A549 (cell line): ENCODE data around the gene TCF4. TPM values are rescaled to one million over a fixed set of nuclear protein-coding genes. Genes with fewer than 3 reads are reported as not detected.

Experiments used
- ATAC-seq, 2 experiments: fragments of 200-7000 bp in 1 of 2; fragments of >200 bp in 1 of 2; cut with Nextera tagmentation in 1 of 2; cut with Tn5 transposase in 1 of 2; 3 replicates each; pipeline versions ENCODE4 v1.8.0 to v1.9.1; 2018 to 2020; ENCODE audit warnings: mild to moderate bottlenecking in 1 of 2, moderate library complexity in 1 of 2
- CTCF ChIA-PET: fragments of 300-600 bp; sonication (Branson Sonifier 250); formaldehyde crosslinking; extraction: SDS; loops from one replicate; lab custom pipeline; 2021; ENCODE audit warnings: antibody characterized with exemption, inconsistent platforms; lab: Yijun Ruan, JAX
- POLR2A ChIA-PET: fragments of 350-600 bp; formaldehyde crosslinking; extraction: SDS; loops from one replicate; lab custom pipeline; 2021; ENCODE audit warnings: antibody characterized with exemption, inconsistent platforms; lab: Yijun Ruan, JAX
- DNase-seq, 2 experiments: peaks; one replicate each; pipeline versions ENCODE4 v3.0.0 to v3.0.0-alpha.2; 2011 to 2016; ENCODE audit warnings: low read depth in 1 of 2, low spot score in 1 of 2
- FAIRE-seq: peaks from 2 replicates; lab custom pipeline; 2011; peaks lifted over from hg19 to GRCh38; lab: Jason Lieb, UNC
- H3K27ac ChIP-seq, 2 experiments: fragments of >200 bp; sonication (Bioruptor Twin); formaldehyde crosslinking; 3 replicates each; pipeline ENCODE4 v1.5.1; 2016 to 2017
- H3K4me1 ChIP-seq: fragments of >200 bp; sonication (Bioruptor Twin); formaldehyde crosslinking; 3 replicates; pipeline ENCODE4 v1.6.1; 2016
- H3K4me2 ChIP-seq: fragments of >200 bp; sonication (Bioruptor Twin); formaldehyde crosslinking; 3 replicates; pipeline ENCODE4 v1.6.1; 2016
- H3K4me3 ChIP-seq: fragments of >200 bp; sonication (Bioruptor Twin); formaldehyde crosslinking; 3 replicates; pipeline ENCODE4 v1.5.1; 2016
- H3K9me3 ChIP-seq: fragments of >200 bp; sonication (Bioruptor Twin); formaldehyde crosslinking; 3 replicates; pipeline ENCODE4 v1.6.1; 2016
- BHLHE40 ChIP-seq: IDR thresholded peaks from 2 replicates; pipeline ENCODE4 v1.6.1; 2012; ENCODE audit warnings: low read depth, low read length, inconsistent platforms
- CBX8 ChIP-seq: fragments of 200-600 bp; sonication (generic); IDR thresholded peaks from 2 replicates; pipeline ENCODE4 v1.6.1; 2016
- CEBPB ChIP-seq, 2 experiments: fragments of >200 bp in 1 of 2; sonication (Bioruptor Twin) in 1 of 2; formaldehyde crosslinking in 1 of 2; IDR thresholded peaks; 2 replicates each; pipeline ENCODE4 v1.6.1; 2012 to 2016
- CHD2 ChIP-seq: fragments of 150-350 bp; IDR thresholded peaks from 2 replicates; pipeline ENCODE4 v1.6.1; 2014; ENCODE audit warnings: low read length; ENCODE audit not compliant: partially characterized antibody
- CHD4 ChIP-seq: fragments of 200-600 bp; sonication (generic); IDR thresholded peaks from 2 replicates; pipeline ENCODE4 v1.6.1; 2016; ENCODE audit warnings: antibody characterized with exemption, mild to moderate bottlenecking, borderline replicate concordance
- EHF ChIP-seq: fragments of 250-450 bp; sonication (Bioruptor Pico); IDR thresholded peaks from 2 replicates; pipeline ENCODE4 v1.5.0; 2020; ENCODE audit warnings: mild to moderate bottlenecking
- EP300 ChIP-seq, 2 experiments: fragments of >200 bp; sonication (Bioruptor Twin); formaldehyde crosslinking; IDR thresholded peaks; 2 replicates in 1 of 2; 3 replicates in 1 of 2; pipeline ENCODE4 v1.6.1; 2016 to 2017
- FOSB ChIP-seq: fragments of 250-450 bp; sonication (Bioruptor Pico); IDR thresholded peaks from 2 replicates; pipeline ENCODE4 v1.5.0; 2020; ENCODE audit warnings: mild to moderate bottlenecking, moderate library complexity
- FOSL2 ChIP-seq, 2 experiments: fragments of 450-650 bp in 1 of 2; fragments of >200 bp in 1 of 2; sonication (Bioruptor Twin) in 1 of 2; formaldehyde crosslinking; IDR thresholded peaks; 2 replicates each; pipeline versions ENCODE4 v1.5.0 to v1.6.1; 2016 to 2020; ENCODE audit warnings: mild to moderate bottlenecking in 1 of 2, moderate library complexity in 1 of 2
- FOXS1 ChIP-seq: fragments of 250-450 bp; sonication (Bioruptor Pico); IDR thresholded peaks from 2 replicates; pipeline ENCODE4 v1.5.0; 2020; ENCODE audit warnings: mild to moderate bottlenecking, moderate library complexity
- GATA3 ChIP-seq: IDR thresholded peaks from 2 replicates; pipeline ENCODE4 v1.6.1; 2012; ENCODE audit warnings: borderline replicate concordance
- HOXB13 ChIP-seq: fragments of 250-450 bp; sonication (Bioruptor Pico); IDR thresholded peaks from 2 replicates; pipeline ENCODE4 v1.5.0; 2020; ENCODE audit warnings: low read depth, mild to moderate bottlenecking, moderate library complexity
- JUN ChIP-seq, 2 experiments: fragments of >200 bp; sonication (Bioruptor Twin); formaldehyde crosslinking; IDR thresholded peaks; 2 replicates in 1 of 2; 3 replicates in 1 of 2; pipeline ENCODE4 v1.6.1; 2016 to 2017
- JUNB ChIP-seq: fragments of >200 bp; sonication (Bioruptor Twin); formaldehyde crosslinking; IDR thresholded peaks from 2 replicates; pipeline ENCODE4 v1.6.1; 2016
- KDM5A ChIP-seq: fragments of 200-600 bp; sonication (generic); IDR thresholded peaks from 2 replicates; pipeline ENCODE4 v1.6.1; 2016; ENCODE audit warnings: antibody characterized with exemption, mild to moderate bottlenecking
- NFE2L2 ChIP-seq: fragments of 150-350 bp; conservative IDR thresholded peaks from 2 replicates; pipeline ENCODE4 v1.6.1; 2014; ENCODE audit warnings: low read length
- NR3C1 ChIP-seq: fragments of >200 bp; sonication (Bioruptor Twin); formaldehyde crosslinking; IDR thresholded peaks from 3 replicates; pipeline ENCODE4 v1.6.1; 2017
- POLR2AphosphoS2 ChIP-seq: conservative IDR thresholded peaks from 2 replicates; pipeline ENCODE4 v1.6.1; 2012; ENCODE audit warnings: low read length, improper control_type of control experiment, inconsistent platforms
- RARB ChIP-seq: fragments of 250-450 bp; sonication (Bioruptor Pico); IDR thresholded peaks from 2 replicates; pipeline ENCODE4 v1.8.0; 2021; ENCODE audit warnings: mild to moderate bottlenecking, moderate library complexity
- RCOR1 ChIP-seq: fragments of 150-350 bp; IDR thresholded peaks from 2 replicates; pipeline ENCODE4 v1.6.1; 2014; ENCODE audit warnings: antibody characterized with exemption, low read length, low read depth
- RFX5 ChIP-seq: fragments of 450-650 bp; IDR thresholded peaks from 2 replicates; pipeline ENCODE4 v1.7.1; 2014; ENCODE audit warnings: antibody characterized with exemption, mild to moderate bottlenecking, moderate library complexity
- RNF2 ChIP-seq: fragments of 200-600 bp; sonication (generic); IDR thresholded peaks from 2 replicates; pipeline ENCODE4 v1.6.1; 2016; ENCODE audit warnings: low read depth, mild to moderate bottlenecking, antibody characterized with exemption, moderate library complexity, borderline replicate concordance
- SMC3 ChIP-seq: fragments of >200 bp; sonication (Bioruptor Twin); formaldehyde crosslinking; IDR thresholded peaks from 3 replicates; pipeline ENCODE4 v1.6.1; 2018; ENCODE audit warnings: inconsistent platforms
- ZSCAN20 ChIP-seq: fragments of 250-450 bp; sonication (Bioruptor Pico); IDR thresholded peaks from 2 replicates; pipeline ENCODE4 v1.8.0; 2022; ENCODE audit warnings: mild to moderate bottlenecking, moderate library complexity
- WGBS: methylation state at CpG from one replicate; pipeline ENCODE4 v1.1.6; 2017; ENCODE audit errors: missing lambda C conversion rate; 5-methylcytosine and 5-hydroxymethylcytosine counted together
- polyA plus RNA-seq, 4 experiments: library from polyadenylated mRNA; depleted of rRNA in 3 of 4; stranded (reverse); fragments of >200 nt; fragmentation: RNase III in 1 of 4; extraction: RNeasy Plus Mini Kit Qiagen cat#74134 plus additional on column Dnase treatment in 1 of 4; gene quantifications; 2 replicates in 3 of 4; 3 replicates in 1 of 4; pipeline ENCODE4 v1.2.3, GENCODE V29; 2011 to 2017
- TF ChIP-seq, protein P1 (sequence below): fragments of 200-600 bp; sonication (generic); IDR thresholded peaks from 2 replicates; pipeline ENCODE4 v1.6.1; 2016; ENCODE audit warnings: antibody characterized with exemption, mild to moderate bottlenecking, moderate library complexity

TCF4 gene
- polyA plus RNA-seq, 2 of the 4 experiments (the other 2 are of a cell fraction), result 3.0 to 4.0 TPM

- CTCF ChIA-PET, result interaction anchor here (2.5 kb wide), 1 partner anchor 10 kb away, joined by 15 read pairs; no protein-coding TSS in a partner anchor
- no peak for ATAC-seq
- H3K4me3 ChIP-seq, result no peak overlapping the region
- POLR2A ChIA-PET, result no interaction called here
- H3K9me3 ChIP-seq, result no peaks in the 10 kb centered on the region
- H3K4me1 ChIP-seq, result no peaks in the 10 kb centered on the region
- TF ChIP-seq NFE2L2 (no peak), EP300 (IDR thresholded peaks at IDR 0.05) (no peak), GATA3 (no peak), CHD2 (no peak), POLR2AphosphoS2 (no peak)
- TF ChIP-seq, all 56 proteins: peak for 0
- no peak overlapping the region for H3K4me2 ChIP-seq
- no peak for DNase-seq
- H3K27ac ChIP-seq, result no peak overlapping the region
- 75% methylated on average over 5 of the region's 5 CpGs for WGBS
- FAIRE-seq, result no peak
Observed at GRCh38 chr18:55244546-55244945, 343.4 kb downstream of the TCF4 start.

- H3K27ac ChIP-seq, result no peak overlapping the region
- H3K4me1 ChIP-seq, result no peaks in the 10 kb centered on the region
- H3K4me3 ChIP-seq, result no peak overlapping the region
- H3K4me2 ChIP-seq, result no peak overlapping the region
- ATAC-seq, result no peak
- CTCF ChIA-PET, result interaction anchor here (2.5 kb wide), 1 partner anchor 9 kb away, joined by 15 read pairs; no protein-coding TSS in a partner anchor
- WGBS, result 78% methylated on average over 6 of the region's 6 CpGs
- TF ChIP-seq KDM5A (no peak), FOXS1 (CRISPR knock-in tag) (no peak), GATA3 (no peak), HOXB13 (CRISPR knock-in tag) (no peak), RARB (no peak), EP300 (IDR thresholded peaks at IDR 0.05) (no peak)
- POLR2A ChIA-PET, result no interaction called here
- no peak for DNase-seq
- FAIRE-seq, result no peak
- H3K9me3 ChIP-seq, result no peaks in the 10 kb centered on the region
Observed at GRCh38 chr18:55243857-55244256, 344.1 kb downstream of the TCF4 start.

GRCh38 chr18:55243255-55243654 lies 344.7 kb downstream of the TCF4 start:
- Histone ChIP-seq H3K9me3 (no peaks in the 10 kb centered on the region), H3K4me3 (no peak overlapping the region), H3K27ac (no peak overlapping the region), H3K4me2 (no peak overlapping the region), H3K4me1 (no peaks in the 10 kb centered on the region)
- no peak for FAIRE-seq
- ATAC-seq, result no peak
- ChIA-PET CTCF (interaction anchor here (2.5 kb wide), 1 partner anchor 8 kb away, joined by 15 read pairs; no protein-coding TSS in a partner anchor), POLR2A (no interaction called here)
- TF ChIP-seq RNF2 (no peak), SMC3 (no peak), CHD4 (no peak), ZSCAN20 (CRISPR knock-in tag) (no peak), FOSB (no peak), FOSL2 (IDR thresholded peaks at IDR 0.05) (no peak), FOSL2 (CRISPR knock-in tag; IDR thresholded peaks at IDR 0.05) (no peak), BHLHE40 (no peak), KDM5A (no peak), RFX5 (no peak), EHF (CRISPR knock-in tag) (no peak), HOXB13 (CRISPR knock-in tag) (no peak), RCOR1 (no peak), CBX8 (no peak), NR3C1 (no peak), CEBPB (IDR thresholded peaks at IDR 0.05) (no peak), JUN (IDR thresholded peaks at IDR 0.05) (no peak), JUNB (no peak)
- TF ChIP-seq, protein P1, sequence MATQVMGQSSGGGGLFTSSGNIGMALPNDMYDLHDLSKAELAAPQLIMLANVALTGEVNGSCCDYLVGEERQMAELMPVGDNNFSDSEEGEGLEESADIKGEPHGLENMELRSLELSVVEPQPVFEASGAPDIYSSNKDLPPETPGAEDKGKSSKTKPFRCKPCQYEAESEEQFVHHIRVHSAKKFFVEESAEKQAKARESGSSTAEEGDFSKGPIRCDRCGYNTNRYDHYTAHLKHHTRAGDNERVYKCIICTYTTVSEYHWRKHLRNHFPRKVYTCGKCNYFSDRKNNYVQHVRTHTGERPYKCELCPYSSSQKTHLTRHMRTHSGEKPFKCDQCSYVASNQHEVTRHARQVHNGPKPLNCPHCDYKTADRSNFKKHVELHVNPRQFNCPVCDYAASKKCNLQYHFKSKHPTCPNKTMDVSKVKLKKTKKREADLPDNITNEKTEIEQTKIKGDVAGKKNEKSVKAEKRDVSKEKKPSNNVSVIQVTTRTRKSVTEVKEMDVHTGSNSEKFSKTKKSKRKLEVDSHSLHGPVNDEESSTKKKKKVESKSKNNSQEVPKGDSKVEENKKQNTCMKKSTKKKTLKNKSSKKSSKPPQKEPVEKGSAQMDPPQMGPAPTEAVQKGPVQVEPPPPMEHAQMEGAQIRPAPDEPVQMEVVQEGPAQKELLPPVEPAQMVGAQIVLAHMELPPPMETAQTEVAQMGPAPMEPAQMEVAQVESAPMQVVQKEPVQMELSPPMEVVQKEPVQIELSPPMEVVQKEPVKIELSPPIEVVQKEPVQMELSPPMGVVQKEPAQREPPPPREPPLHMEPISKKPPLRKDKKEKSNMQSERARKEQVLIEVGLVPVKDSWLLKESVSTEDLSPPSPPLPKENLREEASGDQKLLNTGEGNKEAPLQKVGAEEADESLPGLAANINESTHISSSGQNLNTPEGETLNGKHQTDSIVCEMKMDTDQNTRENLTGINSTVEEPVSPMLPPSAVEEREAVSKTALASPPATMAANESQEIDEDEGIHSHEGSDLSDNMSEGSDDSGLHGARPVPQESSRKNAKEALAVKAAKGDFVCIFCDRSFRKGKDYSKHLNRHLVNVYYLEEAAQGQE, result no peak
- DNase-seq, result no peak
- 42% methylated on average over 2 of the region's 2 CpGs for WGBS
